PFSK-1 (cell line): ENCODE measurements around the gene EIF2B1.

Source experiments
- FOXP2 ChIP-seq: optimal IDR thresholded peaks from 2 replicates; pipeline ENCODE3; 2011; ENCODE audit warnings: borderline replicate concordance, control low read depth, inconsistent platforms; ENCODE audit not compliant: insufficient read depth; ENCODE audit errors: extremely low read length, extremely low read depth
- POLR2AphosphoS5 ChIP-seq: IDR thresholded peaks from 2 replicates; pipeline ENCODE4 v1.6.1; 2012; ENCODE audit warnings: low read depth, mild to moderate bottlenecking, control low read depth, low read length, moderate library complexity
- SIN3A ChIP-seq: IDR thresholded peaks from 2 replicates; pipeline ENCODE4 v1.6.1; 2012; ENCODE audit warnings: mild to moderate bottlenecking, low read length, moderate library complexity, borderline replicate concordance; ENCODE audit not compliant: insufficient read depth
- TAF1 ChIP-seq: IDR thresholded peaks from 2 replicates; pipeline ENCODE4 v1.6.1; 2012; ENCODE audit warnings: low read length, control low read depth, borderline replicate concordance; ENCODE audit not compliant: insufficient read depth
- TF ChIP-seq, protein P1 (sequence below), 2 experiments: IDR thresholded peaks; 2 replicates each; pipeline versions ENCODE4 v1.6.1 to v1.8.0; 2011 to 2012; ENCODE audit warnings: low read depth in 2 of 2, low read length in 2 of 2, control low read depth in 1 of 2, inconsistent platforms in 1 of 2, mild to moderate bottlenecking in 1 of 2, moderate library complexity in 1 of 2; ENCODE audit not compliant: insufficient read depth in 1 of 2

Gene EIF2B1

DNA sequence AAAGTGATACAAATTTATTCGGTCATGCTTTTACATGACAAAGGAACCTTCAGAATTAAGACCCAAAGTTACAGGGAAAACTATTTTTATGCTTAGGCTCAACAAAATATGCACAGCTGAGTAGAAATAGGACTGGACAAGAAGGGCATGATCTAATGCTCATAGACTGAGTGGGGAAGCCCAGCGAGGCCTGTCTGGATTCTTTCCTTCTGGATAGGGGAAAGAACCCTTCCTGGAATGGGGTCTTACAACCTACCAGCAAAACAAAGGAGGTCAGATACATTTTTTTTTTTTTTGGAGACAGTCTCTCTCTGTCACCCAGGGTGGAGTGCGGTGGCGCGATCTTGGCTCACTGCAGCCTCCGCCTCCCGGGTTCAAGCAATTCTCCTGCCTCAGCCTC is 33.8 kb downstream of the EIF2B1 start:
- TF ChIP-seq FOXP2, result no peak
- TF ChIP-seq, protein P1, sequence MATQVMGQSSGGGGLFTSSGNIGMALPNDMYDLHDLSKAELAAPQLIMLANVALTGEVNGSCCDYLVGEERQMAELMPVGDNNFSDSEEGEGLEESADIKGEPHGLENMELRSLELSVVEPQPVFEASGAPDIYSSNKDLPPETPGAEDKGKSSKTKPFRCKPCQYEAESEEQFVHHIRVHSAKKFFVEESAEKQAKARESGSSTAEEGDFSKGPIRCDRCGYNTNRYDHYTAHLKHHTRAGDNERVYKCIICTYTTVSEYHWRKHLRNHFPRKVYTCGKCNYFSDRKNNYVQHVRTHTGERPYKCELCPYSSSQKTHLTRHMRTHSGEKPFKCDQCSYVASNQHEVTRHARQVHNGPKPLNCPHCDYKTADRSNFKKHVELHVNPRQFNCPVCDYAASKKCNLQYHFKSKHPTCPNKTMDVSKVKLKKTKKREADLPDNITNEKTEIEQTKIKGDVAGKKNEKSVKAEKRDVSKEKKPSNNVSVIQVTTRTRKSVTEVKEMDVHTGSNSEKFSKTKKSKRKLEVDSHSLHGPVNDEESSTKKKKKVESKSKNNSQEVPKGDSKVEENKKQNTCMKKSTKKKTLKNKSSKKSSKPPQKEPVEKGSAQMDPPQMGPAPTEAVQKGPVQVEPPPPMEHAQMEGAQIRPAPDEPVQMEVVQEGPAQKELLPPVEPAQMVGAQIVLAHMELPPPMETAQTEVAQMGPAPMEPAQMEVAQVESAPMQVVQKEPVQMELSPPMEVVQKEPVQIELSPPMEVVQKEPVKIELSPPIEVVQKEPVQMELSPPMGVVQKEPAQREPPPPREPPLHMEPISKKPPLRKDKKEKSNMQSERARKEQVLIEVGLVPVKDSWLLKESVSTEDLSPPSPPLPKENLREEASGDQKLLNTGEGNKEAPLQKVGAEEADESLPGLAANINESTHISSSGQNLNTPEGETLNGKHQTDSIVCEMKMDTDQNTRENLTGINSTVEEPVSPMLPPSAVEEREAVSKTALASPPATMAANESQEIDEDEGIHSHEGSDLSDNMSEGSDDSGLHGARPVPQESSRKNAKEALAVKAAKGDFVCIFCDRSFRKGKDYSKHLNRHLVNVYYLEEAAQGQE (IDR thresholded peaks at IDR 0.05; ENCODE audit: insufficient read depth in 1 of 2, low read depth in 2 of 2, low read length in 2 of 2), result no peak
- TF ChIP-seq POLR2AphosphoS5, result no peak
- TF ChIP-seq TAF1, result no peak
- no peak for TF ChIP-seq SIN3A

DNA sequence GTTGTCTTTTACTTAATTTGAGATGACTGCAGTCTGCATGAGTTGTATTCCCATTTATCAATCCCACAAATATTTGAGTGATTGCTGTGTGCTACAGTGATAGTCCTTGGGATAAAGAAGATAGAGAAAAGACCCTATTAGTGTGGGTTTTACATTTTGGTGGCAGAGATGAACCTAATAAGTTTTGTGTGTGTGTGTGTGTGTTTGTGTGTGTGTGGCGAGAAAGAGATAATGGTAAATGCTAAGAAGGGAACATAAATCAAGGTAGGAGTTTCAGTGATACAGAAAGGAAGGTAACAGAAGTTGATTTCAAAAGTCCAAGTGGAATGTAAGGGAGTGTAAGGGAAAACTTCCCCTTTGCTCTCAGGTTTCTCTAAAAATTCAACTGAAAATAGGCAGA is 34.2 kb downstream of the EIF2B1 start:
- TF ChIP-seq TAF1 (no peak), SIN3A (no peak), POLR2AphosphoS5 (no peak), FOXP2 (no peak)
- TF ChIP-seq, protein P1 (IDR thresholded peaks at IDR 0.05; ENCODE audit: insufficient read depth in 1 of 2, low read depth in 2 of 2, low read length in 2 of 2), result no peak

DNA sequence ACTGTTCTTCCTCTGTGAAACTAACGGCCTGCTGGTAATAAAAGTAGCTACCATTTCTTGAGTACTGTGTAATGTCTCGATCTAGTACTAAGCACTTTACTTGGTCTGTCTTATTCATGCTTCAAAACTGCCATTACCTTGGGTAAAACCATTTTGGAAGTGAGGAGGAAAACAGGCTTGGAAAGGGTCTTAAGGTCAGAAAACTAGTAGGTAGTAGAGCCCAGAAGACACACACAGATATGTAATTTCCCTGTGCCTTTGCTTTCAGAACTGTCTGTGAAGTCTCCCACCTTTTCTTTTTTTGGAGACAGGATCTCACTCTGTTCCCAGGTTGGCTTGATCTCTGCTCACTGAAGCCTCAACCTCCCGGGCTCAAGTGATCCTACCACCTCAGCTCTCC is 35.0 kb downstream of the EIF2B1 start:
- TF ChIP-seq TAF1, result no peak
- no peak for TF ChIP-seq FOXP2
- TF ChIP-seq, protein P1 (IDR thresholded peaks at IDR 0.05; ENCODE audit: insufficient read depth in 1 of 2, low read depth in 2 of 2, low read length in 2 of 2), result no peak
- no peak for TF ChIP-seq POLR2AphosphoS5
- no peak for TF ChIP-seq SIN3A

DNA sequence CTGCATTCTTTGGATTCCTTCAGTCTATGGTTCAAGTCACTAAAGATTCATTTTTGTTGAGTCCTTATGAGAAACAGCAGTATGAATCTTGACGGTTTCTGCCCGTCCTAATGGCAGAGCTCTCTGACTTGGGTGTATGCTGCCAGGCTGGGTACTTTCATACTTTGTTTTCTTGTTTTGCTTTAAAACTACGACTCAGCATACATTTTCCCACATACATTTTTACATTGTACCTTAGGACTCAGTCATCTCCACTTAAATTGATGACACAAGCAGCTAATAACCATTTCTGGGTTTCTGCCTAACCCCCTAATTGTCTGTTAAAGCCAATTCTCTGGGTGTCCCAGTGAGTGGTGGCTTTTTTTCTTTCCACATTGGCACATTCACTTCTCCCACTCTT is 36.4 kb downstream of the EIF2B1 start:
- TF ChIP-seq, protein P1 (IDR thresholded peaks at IDR 0.05; ENCODE audit: insufficient read depth in 1 of 2, low read depth in 2 of 2, low read length in 2 of 2), result no peak
- TF ChIP-seq SIN3A (no peak), FOXP2 (no peak), TAF1 (no peak), POLR2AphosphoS5 (no peak)

DNA sequence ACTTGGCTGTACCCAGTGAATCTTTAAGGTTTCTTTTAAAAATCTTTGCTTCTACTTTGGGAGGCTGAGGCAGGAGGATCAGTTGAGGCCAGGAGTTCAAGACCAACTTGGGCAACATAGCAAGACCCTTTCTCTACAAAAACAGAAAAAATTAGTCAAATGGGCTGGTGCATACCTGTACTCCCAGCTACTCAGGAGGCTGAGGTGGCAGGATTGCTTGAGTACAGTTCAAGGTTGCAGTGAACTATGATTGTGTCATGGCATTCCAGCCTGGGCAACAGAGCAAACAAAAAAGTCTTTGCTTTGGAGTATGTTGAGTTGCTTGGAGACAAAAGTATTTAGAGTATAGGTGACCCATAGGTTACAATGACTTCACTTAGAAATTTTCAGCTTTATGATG is 37.8 kb downstream of the EIF2B1 start:
- no peak for TF ChIP-seq FOXP2
- TF ChIP-seq, protein P1 (IDR thresholded peaks at IDR 0.05; ENCODE audit: insufficient read depth in 1 of 2, low read depth in 2 of 2, low read length in 2 of 2), result no peak
- TF ChIP-seq SIN3A, result no peak
- TF ChIP-seq POLR2AphosphoS5, result no peak
- no peak for TF ChIP-seq TAF1
